T-helper 1 cell treated with Interleukin-12 subunit alpha and Interleukin-12 subunit beta and Interleukin-4 antibody, amounts not matched to agents 30 μg/mL and 1 μg/mL, for 36 hours (primary cell): Measurements from ENCODE around the gene OSBPL10.
A peak's percentile ranks its signal among the peaks of the same experiment; 100 is the strongest.
"Not testable (repeated sequence)": the region's sequence is repeated elsewhere in the genome, so short reads cannot be mapped to it uniquely, and the experiment has no call there.

ENCODE experiments used
- H3K27ac Mint-ChIP-seq: one replicate; pipeline ENCODE4 v1.8.0; 2021; ENCODE audit warnings: mild to moderate bottlenecking, mixed read lengths
- H3K27me3 Mint-ChIP-seq: one replicate; pipeline ENCODE4 v1.8.0; 2021; ENCODE audit warnings: low read depth, mixed read lengths
- H3K36me3 Mint-ChIP-seq: one replicate; pipeline ENCODE4 v1.8.0; 2021; ENCODE audit warnings: low read depth, mixed read lengths
- H3K4me1 Mint-ChIP-seq: one replicate; pipeline ENCODE4 v1.8.0; 2021; ENCODE audit warnings: low read depth, mixed read lengths
- H3K4me3 Mint-ChIP-seq: one replicate; pipeline ENCODE4 v1.8.0; 2021; ENCODE audit warnings: mild to moderate bottlenecking, moderate library complexity, mixed read lengths
- H3K9me3 Mint-ChIP-seq: one replicate; pipeline ENCODE4 v1.8.0; 2021; ENCODE audit warnings: mixed read lengths

The OSBPL10 gene

GRCh38 chr3:31981206-31982181 lies at the start of gene OSBPL10, which contains the start of gene ZNF860:
Gene OSBPL10, minus strand, starts transcription at chr3:31981262. Its CDS starts 83 bp downstream, at chr3:31981179.
Gene ZNF860, plus strand, starts transcription at chr3:31981750. Its CDS starts 7,330 bp downstream, at chr3:31989080.
- Mint-ChIP-seq H3K27me3 (peaks cover 25% of the 10 kb centered on the region), H3K36me3 (no peaks in the 10 kb centered on the region), H3K27ac (peak within 1 kb of the TSS; percentile 60), H3K9me3 (no peaks in the 10 kb centered on the region), H3K4me3 (peak within 1 kb of the TSS; percentile 88), H3K4me1 (peaks cover 19% of the 10 kb centered on the region)

- Mint-ChIP-seq H3K36me3 (no peaks in the 10 kb centered on the region), H3K27ac (no peak overlapping the region), H3K4me1 (no peaks in the 10 kb centered on the region), H3K4me3 (no peak overlapping the region), H3K9me3 (no peaks in the 10 kb centered on the region), H3K27me3 (peaks cover 4% of the 10 kb centered on the region)
Measured at GRCh38 chr3:32026593-32026992, 45.5 kb upstream of the OSBPL10 start.

GRCh38 chr3:32022947-32023346 lies 41.9 kb upstream of the OSBPL10 start:
- Mint-ChIP-seq H3K9me3 (no peaks in the 10 kb centered on the region), H3K27me3 (peaks cover 4% of the 10 kb centered on the region), H3K36me3 (no peaks in the 10 kb centered on the region), H3K27ac (no peak overlapping the region), H3K4me3 (no peak overlapping the region), H3K4me1 (peaks cover 2% of the 10 kb centered on the region)

- Mint-ChIP-seq H3K27ac (no peak overlapping the region), H3K4me1 (peaks cover 2% of the 10 kb centered on the region), H3K9me3 (no peaks in the 10 kb centered on the region), H3K4me3 (no peak overlapping the region), H3K36me3 (no peaks in the 10 kb centered on the region), H3K27me3 (no peaks in the 10 kb centered on the region)
Measured at GRCh38 chr3:32021748-32022147, 40.7 kb upstream of the OSBPL10 start.

GRCh38 chr3:32021155-32021554 lies 40.1 kb upstream of the OSBPL10 start:
- H3K27me3 Mint-ChIP-seq: no peaks in the 10 kb centered on the region
- no peak overlapping the region for H3K4me3 Mint-ChIP-seq
- H3K36me3 Mint-ChIP-seq: no peaks in the 10 kb centered on the region
- H3K4me1 Mint-ChIP-seq: peaks cover 2% of the 10 kb centered on the region
- H3K9me3 Mint-ChIP-seq: no peaks in the 10 kb centered on the region
- H3K27ac Mint-ChIP-seq: no peak overlapping the region

- Mint-ChIP-seq H3K4me1 (peaks cover 2% of the 10 kb centered on the region), H3K4me3 (no peak overlapping the region), H3K27me3 (no peaks in the 10 kb centered on the region), H3K36me3 (no peaks in the 10 kb centered on the region), H3K9me3 (no peaks in the 10 kb centered on the region), H3K27ac (no peak overlapping the region)
Measured at GRCh38 chr3:32018757-32019564, 37.9 kb upstream of the OSBPL10 start.

GRCh38 chr3:32017286-32017685 lies 36.2 kb upstream of the OSBPL10 start:
- H3K4me3 Mint-ChIP-seq: no peak overlapping the region
- H3K27me3 Mint-ChIP-seq: peaks cover 4% of the 10 kb centered on the region
- peaks cover 2% of the 10 kb centered on the region for H3K4me1 Mint-ChIP-seq
- no peaks in the 10 kb centered on the region for H3K36me3 Mint-ChIP-seq
- no peak overlapping the region for H3K27ac Mint-ChIP-seq
- H3K9me3 Mint-ChIP-seq: no peaks in the 10 kb centered on the region

- H3K27me3 Mint-ChIP-seq, H3K9me3 Mint-ChIP-seq, H3K36me3 Mint-ChIP-seq, H3K27ac Mint-ChIP-seq, H3K4me1 Mint-ChIP-seq, H3K4me3 Mint-ChIP-seq: not testable (repeated sequence)
Measured at GRCh38 chr3:32015638-32016037, 34.6 kb upstream of the OSBPL10 start.

- not testable (repeated sequence) for H3K4me1 Mint-ChIP-seq, H3K27me3 Mint-ChIP-seq, H3K27ac Mint-ChIP-seq
Measured at GRCh38 chr3:32010699-32011098, 29.6 kb upstream of the OSBPL10 start.

GRCh38 chr3:32009957-32010356 lies 28.9 kb upstream of the OSBPL10 start:
- no peak overlapping the region for H3K4me3 Mint-ChIP-seq
- peaks cover 5% of the 10 kb centered on the region for H3K4me1 Mint-ChIP-seq
- peaks cover 4% of the 10 kb centered on the region for H3K9me3 Mint-ChIP-seq
- no peak overlapping the region for H3K27ac Mint-ChIP-seq
- H3K36me3 Mint-ChIP-seq: no peaks in the 10 kb centered on the region
- peaks cover 4% of the 10 kb centered on the region for H3K27me3 Mint-ChIP-seq

More at GRCh38 chr3:32010699-32011098, 29.6 kb upstream of the OSBPL10 start:
- H3K4me3 Mint-ChIP-seq, H3K36me3 Mint-ChIP-seq, H3K9me3 Mint-ChIP-seq: not testable (repeated sequence)

- H3K27ac Mint-ChIP-seq: no peak overlapping the region
- peaks cover 4% of the 10 kb centered on the region for H3K9me3 Mint-ChIP-seq
- peaks cover 5% of the 10 kb centered on the region for H3K4me1 Mint-ChIP-seq
- H3K27me3 Mint-ChIP-seq: peaks cover 4% of the 10 kb centered on the region
- no peak overlapping the region for H3K4me3 Mint-ChIP-seq
- H3K36me3 Mint-ChIP-seq: no peaks in the 10 kb centered on the region
Measured at GRCh38 chr3:32009101-32009500, 28.0 kb upstream of the OSBPL10 start.

- H3K4me3 Mint-ChIP-seq: no peak overlapping the region
- H3K27ac Mint-ChIP-seq: no peak overlapping the region
- H3K4me1 Mint-ChIP-seq: peaks cover 2% of the 10 kb centered on the region
- peaks cover 4% of the 10 kb centered on the region for H3K9me3 Mint-ChIP-seq
- no peaks in the 10 kb centered on the region for H3K36me3 Mint-ChIP-seq
- H3K27me3 Mint-ChIP-seq: peaks cover 5% of the 10 kb centered on the region
Measured at GRCh38 chr3:32004113-32004765, 23.2 kb upstream of the OSBPL10 start.

GRCh38 chr3:32003380-32003779 lies 22.3 kb upstream of the OSBPL10 start:
- Mint-ChIP-seq H3K4me3 (no peak overlapping the region), H3K27me3 (peaks cover 5% of the 10 kb centered on the region), H3K4me1 (peaks cover 2% of the 10 kb centered on the region), H3K9me3 (peaks cover 7% of the 10 kb centered on the region), H3K27ac (no peak overlapping the region), H3K36me3 (peaks cover 2% of the 10 kb centered on the region)
